Measurements from ENCODE around the gene ACADL. TPM values are rescaled to one million over a fixed set of nuclear protein-coding genes. Genes with fewer than 3 reads are reported as not detected.

Gene ACADL
- total and polyA plus RNA-seq, 2 of the 13 experiments (the other 11 are each of a cell fraction or from before 2014, with no cell fraction given), result not detected

DNA sequence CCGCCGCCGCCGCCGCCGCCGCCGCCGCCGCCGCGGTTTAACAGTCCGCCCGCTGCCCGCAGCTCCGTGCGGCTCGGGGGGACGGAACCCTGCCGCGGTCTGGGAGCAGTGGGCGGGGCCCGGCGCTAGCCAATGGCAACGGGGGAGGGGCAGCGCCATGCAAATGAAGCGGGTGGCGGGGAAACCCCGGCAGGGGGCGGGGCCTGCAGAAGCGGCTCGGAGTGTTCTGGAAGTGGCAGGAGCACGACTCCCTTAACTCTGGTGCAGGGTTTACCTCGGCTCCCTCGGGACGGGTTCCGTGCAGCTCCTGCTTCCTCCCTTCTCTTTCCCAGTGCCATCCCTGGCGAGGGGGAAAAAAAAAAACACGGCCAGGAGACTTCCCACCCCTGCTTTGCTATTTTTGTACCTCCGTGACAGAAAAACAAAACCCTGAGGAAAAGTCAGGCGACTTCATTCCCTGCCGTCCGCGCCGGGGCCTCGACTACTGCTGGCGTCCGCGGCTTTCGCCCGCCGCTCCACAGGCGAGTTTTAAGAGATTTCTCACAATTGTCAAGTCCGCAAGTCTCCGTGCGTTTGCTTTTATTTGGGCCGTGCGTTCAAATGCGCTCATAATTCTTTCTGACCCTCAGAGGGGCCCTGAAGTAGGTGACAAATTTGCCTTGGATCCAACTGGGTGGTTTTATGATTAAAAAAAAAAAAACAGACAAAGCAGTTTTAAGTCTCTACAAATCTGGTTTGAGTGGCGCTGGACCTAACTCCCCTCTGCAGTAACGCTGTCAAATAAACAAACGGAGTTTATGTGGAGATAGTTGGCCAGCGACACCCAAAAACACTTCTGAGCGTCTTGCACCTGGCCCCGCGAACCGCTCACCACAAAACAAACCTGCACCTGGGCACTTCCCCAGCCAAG, 53.7 kb downstream of the ACADL start, which contains the start of gene KANSL1L (continued):
- TF ChIP-seq, protein P1, sequence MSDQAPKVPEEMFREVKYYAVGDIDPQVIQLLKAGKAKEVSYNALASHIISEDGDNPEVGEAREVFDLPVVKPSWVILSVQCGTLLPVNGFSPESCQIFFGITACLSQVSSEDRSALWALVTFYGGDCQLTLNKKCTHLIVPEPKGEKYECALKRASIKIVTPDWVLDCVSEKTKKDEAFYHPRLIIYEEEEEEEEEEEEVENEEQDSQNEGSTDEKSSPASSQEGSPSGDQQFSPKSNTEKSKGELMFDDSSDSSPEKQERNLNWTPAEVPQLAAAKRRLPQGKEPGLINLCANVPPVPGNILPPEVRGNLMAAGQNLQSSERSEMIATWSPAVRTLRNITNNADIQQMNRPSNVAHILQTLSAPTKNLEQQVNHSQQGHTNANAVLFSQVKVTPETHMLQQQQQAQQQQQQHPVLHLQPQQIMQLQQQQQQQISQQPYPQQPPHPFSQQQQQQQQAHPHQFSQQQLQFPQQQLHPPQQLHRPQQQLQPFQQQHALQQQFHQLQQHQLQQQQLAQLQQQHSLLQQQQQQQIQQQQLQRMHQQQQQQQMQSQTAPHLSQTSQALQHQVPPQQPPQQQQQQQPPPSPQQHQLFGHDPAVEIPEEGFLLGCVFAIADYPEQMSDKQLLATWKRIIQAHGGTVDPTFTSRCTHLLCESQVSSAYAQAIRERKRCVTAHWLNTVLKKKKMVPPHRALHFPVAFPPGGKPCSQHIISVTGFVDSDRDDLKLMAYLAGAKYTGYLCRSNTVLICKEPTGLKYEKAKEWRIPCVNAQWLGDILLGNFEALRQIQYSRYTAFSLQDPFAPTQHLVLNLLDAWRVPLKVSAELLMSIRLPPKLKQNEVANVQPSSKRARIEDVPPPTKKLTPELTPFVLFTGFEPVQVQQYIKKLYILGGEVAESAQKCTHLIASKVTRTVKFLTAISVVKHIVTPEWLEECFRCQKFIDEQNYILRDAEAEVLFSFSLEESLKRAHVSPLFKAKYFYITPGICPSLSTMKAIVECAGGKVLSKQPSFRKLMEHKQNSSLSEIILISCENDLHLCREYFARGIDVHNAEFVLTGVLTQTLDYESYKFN (CRISPR knock-in tag; conservative IDR thresholded peaks at IDR 0.05), result no peak
- no peak for TF ChIP-seq ZNF224 (CRISPR knock-in tag; IDR thresholded peaks at IDR 0.05)
- no peak for TF ChIP-seq KAT7 (CRISPR knock-in tag; IDR thresholded peaks at IDR 0.05; ENCODE audit: borderline replicate concordance)
- TF ChIP-seq ZKSCAN8 (CRISPR knock-in tag; IDR thresholded peaks at IDR 0.05; ENCODE audit: borderline replicate concordance), result no peak; the same call in 1 of the 2 replicates
- peak; percentile 50; the same call in 1 of the 2 replicates for TF ChIP-seq YEATS2 (CRISPR knock-in tag; IDR thresholded peaks at IDR 0.05; ENCODE audit: borderline replicate concordance)
- no peak for TF ChIP-seq ZBTB39 (CRISPR knock-in tag; IDR thresholded peaks at IDR 0.05)
- peak; percentile 49 for TF ChIP-seq ZNF781 (CRISPR knock-in tag; IDR thresholded peaks at IDR 0.05; ENCODE audit: borderline replicate concordance, not compliant biosample characterization)
- TF ChIP-seq SSRP1 (CRISPR knock-in tag; IDR thresholded peaks at IDR 0.05), result no peak
- TF ChIP-seq ZNF678 (CRISPR knock-in tag; IDR thresholded peaks at IDR 0.05), result 0 out of 2 replicates have a peak, but pooled peaks have one; percentile 70
- TF ChIP-seq ZSCAN5A (CRISPR knock-in tag; IDR thresholded peaks at IDR 0.05; ENCODE audit: borderline replicate concordance), result no peak
- no peak for TF ChIP-seq SMAD9 (CRISPR knock-in tag; IDR thresholded peaks at IDR 0.05)
- TF ChIP-seq CENPT (CRISPR knock-in tag; IDR thresholded peaks at IDR 0.05; ENCODE audit: low read depth), result no peak
- peak; percentile 43; the same call in 1 of the 2 replicates for TF ChIP-seq ZNF121 (CRISPR knock-in tag; IDR thresholded peaks at IDR 0.05)
- no peak for TF ChIP-seq ATAD3A (CRISPR knock-in tag; IDR thresholded peaks at IDR 0.05)
- no peak for TF ChIP-seq ZNF484 (CRISPR knock-in tag; IDR thresholded peaks at IDR 0.05; ENCODE audit: borderline replicate concordance, low read depth)
- 0 out of 2 replicates have a peak, but pooled peaks have one; percentile 32 for TF ChIP-seq SP140L (CRISPR knock-in tag; IDR thresholded peaks at IDR 0.05; ENCODE audit: borderline replicate concordance)
- TF ChIP-seq ARHGAP35 (CRISPR knock-in tag; IDR thresholded peaks at IDR 0.05; ENCODE audit: borderline replicate concordance), result peak; percentile 46; the same call in 1 of the 2 replicates
- TF ChIP-seq GPN1 (CRISPR knock-in tag; IDR thresholded peaks at IDR 0.05; ENCODE audit: borderline replicate concordance), result no peak
- TF ChIP-seq REXO4 (CRISPR knock-in tag; IDR thresholded peaks at IDR 0.05; ENCODE audit: borderline replicate concordance), result no peak
- TF ChIP-seq ATF1 (CRISPR knock-in tag; IDR thresholded peaks at IDR 0.05), result no peak

All from HepG2 (cell line).